Activated T-helper 1 cell treated with anti-CD3 and anti-CD28 coated beads, Interleukin-12 subunit alpha, Interleukin-12 subunit beta, Interleukin-2, Interleukin-4 antibody, amounts not matched to agents 30 ng/mL and 10 ng/mL and 1 ng/mL, durations not matched to agents 14 hours and 24 hours and 36 hours (primary cell): ENCODE results near the gene CLN3. TPM values are rescaled to one million over a fixed set of nuclear protein-coding genes. Genes with fewer than 3 reads are reported as not detected.
"Not testable (repeated sequence)": the region's sequence is repeated elsewhere in the genome, so short reads cannot be mapped to it uniquely, and the experiment has no call there.

Source experiments
- DNase-seq: peaks from one replicate; pipeline ENCODE4 v3.0.0; 2021; ENCODE audit warnings: low spot score
- H3K27ac Mint-ChIP-seq: one replicate; pipeline ENCODE4 v1.8.0; 2021; ENCODE audit warnings: mild to moderate bottlenecking, mixed read lengths
- H3K27me3 Mint-ChIP-seq: one replicate; pipeline ENCODE4 v1.8.0; 2022; ENCODE audit warnings: mild to moderate bottlenecking, moderate library complexity, mixed read lengths; ENCODE audit not compliant: insufficient read depth
- H3K36me3 Mint-ChIP-seq: one replicate; pipeline ENCODE4 v1.8.0; 2021; ENCODE audit warnings: low read depth, mixed read lengths
- H3K4me1 Mint-ChIP-seq: one replicate; pipeline ENCODE4 v1.8.0; 2021; ENCODE audit warnings: low read depth, mixed read lengths
- H3K4me3 Mint-ChIP-seq: one replicate; pipeline ENCODE4 v1.8.0; 2021; ENCODE audit warnings: mild to moderate bottlenecking, moderate library complexity, mixed read lengths
- H3K9me3 Mint-ChIP-seq: one replicate; pipeline ENCODE4 v1.8.0; 2021; ENCODE audit warnings: mixed read lengths
- intact Hi-C: fragments of 100-400 bp; cut with micrococcal nuclease; formaldehyde crosslinking; loops from one replicate; pipeline ENCODE4 v1.15.1; 2024
- total RNA-seq: library from RNA; stranded (reverse); gene quantifications from 2 replicates; pipeline ENCODE4 v1.2.3, GENCODE V29; 2022

Gene CLN3
- total RNA-seq, 1 donor from 2014 or later = 27.1 TPM

DNA sequence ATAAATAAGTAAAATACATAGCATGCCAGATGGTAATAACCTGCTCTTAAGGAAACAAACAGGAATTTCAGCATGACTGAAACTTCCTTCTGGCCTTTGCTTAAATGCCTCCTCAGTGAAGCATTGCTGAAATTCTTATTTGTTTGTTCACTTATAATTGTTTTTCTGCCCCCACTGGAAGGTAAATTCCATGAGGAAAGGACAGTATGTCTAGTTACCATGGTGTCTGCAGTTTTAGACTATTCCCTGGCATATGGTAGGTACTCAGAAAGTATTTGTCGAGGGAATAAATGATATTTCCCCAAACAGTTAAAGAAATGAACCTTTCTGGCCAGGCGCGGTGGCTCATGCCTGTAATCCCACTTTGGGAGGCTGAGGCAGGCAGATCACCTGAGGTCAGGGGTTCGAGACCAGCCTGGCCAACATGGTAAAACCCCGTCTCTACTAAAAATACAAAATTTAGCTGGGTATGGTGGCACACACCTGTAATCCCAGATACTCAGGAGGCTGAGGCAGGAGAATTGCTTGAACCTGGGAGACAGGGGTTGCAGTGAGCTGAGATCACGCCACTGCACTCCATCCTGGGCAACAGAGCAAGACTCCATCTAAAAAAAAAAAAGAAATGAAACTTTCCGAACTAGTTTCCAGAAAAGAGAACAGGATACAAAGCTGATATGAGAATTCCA is 35.4 kb upstream of the CLN3 start:
- H3K27ac Mint-ChIP-seq, DNase-seq, H3K27me3 Mint-ChIP-seq, intact Hi-C loops, H3K4me1 Mint-ChIP-seq, H3K9me3 Mint-ChIP-seq, H3K36me3 Mint-ChIP-seq, H3K4me3 Mint-ChIP-seq: not testable (repeated sequence)

GRCh38 chr16:28526201-28527099 is 34.6 kb upstream of the CLN3 start:
- Mint-ChIP-seq H3K9me3 (no peaks in the 10 kb centered on the region), H3K27me3 (peaks cover 8% of the 10 kb centered on the region), H3K4me1 (no peaks in the 10 kb centered on the region), H3K27ac (no peak overlapping the region), H3K4me3 (no peak overlapping the region), H3K36me3 (no peaks in the 10 kb centered on the region)
- no peak for DNase-seq
- intact Hi-C loops = no loop called here

- Mint-ChIP-seq H3K4me1 (no peaks in the 10 kb centered on the region), H3K36me3 (no peaks in the 10 kb centered on the region), H3K4me3 (no peak overlapping the region), H3K27ac (no peak overlapping the region), H3K9me3 (no peaks in the 10 kb centered on the region), H3K27me3 (peaks cover 8% of the 10 kb centered on the region)
- no peak for DNase-seq
- intact Hi-C loops = no loop called here
These were observed 32.9 kb upstream of the CLN3 start for GRCh38 chr16:28524681-28525171.

DNA sequence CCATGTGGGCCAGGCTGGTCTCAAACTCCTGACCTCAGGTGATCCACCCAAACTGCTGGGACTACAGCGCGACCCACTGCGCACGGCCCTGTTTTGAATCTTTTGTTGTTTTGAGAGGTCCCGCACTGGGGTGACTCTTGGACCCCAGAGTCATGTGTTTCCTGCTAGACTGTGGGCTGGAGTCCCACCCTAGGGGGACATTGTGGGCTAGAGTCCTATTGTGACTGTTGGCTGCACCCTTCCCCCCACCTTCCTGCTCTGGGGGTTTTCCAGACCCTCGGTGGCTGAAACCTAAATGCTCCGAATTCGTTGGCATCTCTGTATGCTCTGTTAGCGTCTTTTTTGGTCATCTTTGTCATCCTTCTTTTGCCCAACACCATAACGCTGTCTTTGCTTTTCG is 30.9 kb upstream of the CLN3 start:
- intact Hi-C loops = no loop called here
- no peak for DNase-seq
- no peak overlapping the region for H3K27ac Mint-ChIP-seq

GRCh38 chr16:28521436-28521835 is 29.6 kb upstream of the CLN3 start:
- Mint-ChIP-seq H3K4me3 (no peak overlapping the region), H3K4me1 (no peaks in the 10 kb centered on the region), H3K9me3 (no peaks in the 10 kb centered on the region), H3K27ac (no peak overlapping the region), H3K27me3 (peaks cover 2% of the 10 kb centered on the region), H3K36me3 (no peaks in the 10 kb centered on the region)
- DNase-seq = no peak
- intact Hi-C loops = no loop called here

More for the DNA sequence above, 30.9 kb upstream of the CLN3 start:
- no peaks in the 10 kb centered on the region for H3K4me1 Mint-ChIP-seq
- no peaks in the 10 kb centered on the region for H3K9me3 Mint-ChIP-seq
- H3K27me3 Mint-ChIP-seq = peaks cover 2% of the 10 kb centered on the region
- H3K4me3 Mint-ChIP-seq = no peak overlapping the region
- no peaks in the 10 kb centered on the region for H3K36me3 Mint-ChIP-seq

- no peaks in the 10 kb centered on the region for H3K9me3 Mint-ChIP-seq
- H3K27ac Mint-ChIP-seq = no peak overlapping the region
- no peaks in the 10 kb centered on the region for H3K4me1 Mint-ChIP-seq
- H3K36me3 Mint-ChIP-seq = no peaks in the 10 kb centered on the region
- H3K27me3 Mint-ChIP-seq = peaks cover 2% of the 10 kb centered on the region
- no peak for DNase-seq
- intact Hi-C loops = no loop called here
- H3K4me3 Mint-ChIP-seq = no peak overlapping the region
These were observed 28.8 kb upstream of the CLN3 start for GRCh38 chr16:28520672-28521071.

- H3K4me1 Mint-ChIP-seq = no peaks in the 10 kb centered on the region
- H3K27me3 Mint-ChIP-seq = peaks cover 11% of the 10 kb centered on the region
- intact Hi-C loops = no loop called here
- no peaks in the 10 kb centered on the region for H3K36me3 Mint-ChIP-seq
- no peaks in the 10 kb centered on the region for H3K9me3 Mint-ChIP-seq
- H3K4me3 Mint-ChIP-seq = no peak overlapping the region
- no peak for DNase-seq
- H3K27ac Mint-ChIP-seq = no peak overlapping the region
These were observed 22.4 kb upstream of the CLN3 start for GRCh38 chr16:28514246-28514645.

DNA sequence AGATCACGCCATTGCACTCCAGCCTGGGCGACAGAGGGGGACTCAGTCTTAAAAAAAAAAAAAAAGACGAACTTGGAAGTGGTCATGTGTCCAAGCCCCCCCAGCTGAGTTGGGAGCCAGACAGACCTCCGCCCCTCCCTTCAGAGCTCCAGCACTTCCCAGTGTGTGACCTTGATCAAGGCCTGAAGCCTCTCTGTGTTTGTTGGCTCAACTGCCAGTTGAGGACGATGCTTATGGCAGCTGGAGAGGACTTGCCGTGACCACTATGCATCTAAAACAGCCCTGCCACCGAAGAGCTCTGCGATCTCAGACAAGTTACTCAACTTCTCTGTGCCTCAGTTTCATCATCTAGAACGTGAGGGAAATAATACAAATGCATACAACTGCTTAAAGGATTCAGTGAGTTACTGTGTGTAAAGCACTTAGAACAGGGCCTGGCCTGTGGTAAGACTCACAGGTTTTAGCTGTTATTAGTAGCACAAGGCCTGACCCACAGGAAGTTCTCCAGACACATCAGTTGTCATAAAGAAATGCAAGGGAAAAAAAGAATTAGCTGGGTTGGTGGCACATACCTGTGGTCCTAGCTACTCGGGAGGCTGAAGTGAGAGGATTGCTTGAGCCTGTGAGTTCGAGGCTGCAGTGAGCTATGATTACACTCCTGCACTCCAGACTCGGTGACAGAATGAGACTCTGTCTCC is 21.8 kb upstream of the CLN3 start:
- no peak overlapping the region for H3K4me3 Mint-ChIP-seq

DNA sequence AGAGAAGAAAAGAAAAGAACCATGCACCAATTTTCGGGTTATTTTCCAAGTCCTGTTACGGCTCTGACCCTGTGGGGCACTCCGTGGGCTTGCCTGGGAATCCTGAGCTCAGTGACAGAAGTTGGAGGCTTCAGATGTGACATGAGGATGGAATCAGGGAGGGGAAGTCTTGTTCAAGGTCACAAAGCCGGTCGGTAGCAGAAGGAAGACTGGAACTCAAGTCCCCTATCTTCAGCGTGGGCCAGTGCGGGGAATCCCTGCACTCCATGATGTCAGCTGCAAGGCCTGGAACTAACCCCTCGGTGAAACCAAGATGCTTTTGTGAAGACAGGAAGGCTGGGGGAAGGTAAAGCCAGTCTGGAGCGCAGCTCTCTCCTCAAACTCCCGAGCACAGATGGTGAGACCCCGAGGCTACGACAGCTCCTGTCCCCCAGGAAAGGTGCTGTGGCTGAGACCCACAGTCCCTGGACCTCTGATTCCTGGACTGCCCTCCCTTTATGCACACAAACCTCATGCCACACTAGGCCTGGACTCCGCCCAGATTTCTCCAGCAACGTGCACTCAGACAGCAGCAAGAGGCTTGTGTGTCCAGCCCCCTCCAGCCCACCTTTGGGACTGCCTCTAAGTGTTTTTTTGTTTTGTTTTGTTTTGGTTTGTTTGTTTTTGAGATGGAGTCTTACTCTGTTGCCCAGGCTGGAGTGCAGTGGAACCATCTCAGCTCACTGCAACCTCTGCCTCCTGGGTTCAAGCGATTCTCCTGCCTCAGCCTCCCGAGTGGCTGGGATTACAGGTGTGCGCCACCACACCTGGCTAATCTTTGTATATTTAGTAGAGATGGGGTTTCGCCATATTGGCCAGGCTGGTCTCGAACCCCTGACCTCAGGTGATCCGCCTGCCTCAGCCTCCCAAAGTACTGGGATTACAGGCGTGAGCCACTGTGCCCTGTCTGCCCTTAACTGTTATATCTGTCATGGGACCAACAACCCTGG is 20.2 kb upstream of the CLN3 start:
- no peak for DNase-seq
- H3K27me3 Mint-ChIP-seq = peaks cover 13% of the 10 kb centered on the region
- H3K9me3 Mint-ChIP-seq = no peaks in the 10 kb centered on the region
- H3K4me1 Mint-ChIP-seq = peaks cover 14% of the 10 kb centered on the region
- H3K36me3 Mint-ChIP-seq = no peaks in the 10 kb centered on the region
- intact Hi-C loops = no loop called here
- H3K4me3 Mint-ChIP-seq = no peak overlapping the region
- H3K27ac Mint-ChIP-seq = no peak overlapping the region

More for the DNA sequence above, 21.8 kb upstream of the CLN3 start:
- DNase-seq = no peak
- Mint-ChIP-seq H3K4me1 (no peaks in the 10 kb centered on the region), H3K27me3 (peaks cover 11% of the 10 kb centered on the region), H3K27ac (no peak overlapping the region), H3K9me3 (no peaks in the 10 kb centered on the region), H3K36me3 (no peaks in the 10 kb centered on the region)
- intact Hi-C loops = no loop called here

- DNase-seq = no peak
- peaks cover 24% of the 10 kb centered on the region for H3K4me1 Mint-ChIP-seq
- H3K27me3 Mint-ChIP-seq = peaks cover 20% of the 10 kb centered on the region
- H3K9me3 Mint-ChIP-seq = no peaks in the 10 kb centered on the region
- H3K4me3 Mint-ChIP-seq = no peak overlapping the region
- H3K36me3 Mint-ChIP-seq = no peaks in the 10 kb centered on the region
- intact Hi-C loops = no loop called here
- no peak overlapping the region for H3K27ac Mint-ChIP-seq
These were observed 19.2 kb upstream of the CLN3 start for GRCh38 chr16:28511031-28511430.

DNA sequence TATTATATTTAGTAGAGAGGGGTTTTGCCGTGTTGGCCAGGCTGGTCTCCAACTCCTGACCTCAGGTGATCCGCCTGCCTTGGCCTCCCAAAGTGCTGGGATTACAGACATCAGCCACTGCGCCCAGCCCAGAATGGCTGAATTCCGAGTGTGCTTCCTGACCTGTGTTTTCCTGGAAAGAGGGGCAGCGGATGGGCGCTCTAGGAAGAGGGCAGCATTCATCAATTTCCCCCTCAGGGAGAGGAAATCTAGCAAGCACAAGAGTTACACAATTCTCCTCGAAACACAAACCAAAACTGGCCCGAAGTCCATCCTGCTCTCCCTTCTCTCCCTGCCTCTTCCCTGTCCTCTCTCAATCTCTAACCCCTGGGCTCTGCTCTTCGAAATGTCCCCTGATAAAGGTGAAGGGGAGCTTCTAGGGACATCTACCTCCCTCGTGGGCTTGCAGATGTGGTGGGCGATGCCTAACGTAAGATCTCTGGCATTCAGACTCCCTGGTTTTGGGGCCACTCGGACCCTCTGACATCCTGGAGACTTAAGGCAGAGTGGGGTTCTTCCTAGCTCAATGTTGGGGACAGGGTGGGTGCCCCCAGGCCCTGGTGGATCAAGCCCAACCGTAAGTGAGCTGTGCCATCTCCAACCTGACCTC is 13.7 kb upstream of the CLN3 start:
- no peak for DNase-seq
- H3K4me3 Mint-ChIP-seq = no peak overlapping the region
- no peak overlapping the region for H3K27ac Mint-ChIP-seq
- peaks cover 25% of the 10 kb centered on the region for H3K4me1 Mint-ChIP-seq
- no peaks in the 10 kb centered on the region for H3K36me3 Mint-ChIP-seq
- H3K27me3 Mint-ChIP-seq = peaks cover 16% of the 10 kb centered on the region
- intact Hi-C loops = no loop called here
- H3K9me3 Mint-ChIP-seq = no peaks in the 10 kb centered on the region
